Stimulated activated CD4-positive, alpha-beta T cell treated with anti-CD3 and anti-CD28 coated beads, Interleukin-1b, Interleukin-23, amount 100 ng/mL, for 48 hours (primary cell): Measurements from ENCODE around the gene PHAF1.
"Not testable (repeated sequence)": the region's sequence is repeated elsewhere in the genome, so short reads cannot be mapped to it uniquely, and the experiment has no call there.

Experiments
- DNase-seq: peaks from one replicate; pipeline ENCODE4 v3.0.0-alpha.2; 2020

The PHAF1 gene

GRCh38 chr16:67105246-67105645 is 4.5 kb upstream of the PHAF1 start:
- DNase-seq: no peak

GRCh38 chr16:67105881-67106280 is 3.9 kb upstream of the PHAF1 start:
- no peak for DNase-seq

- no peak for DNase-seq
Measured at GRCh38 chr16:67108489-67108888, 1.3 kb upstream of the PHAF1 start.

DNA sequence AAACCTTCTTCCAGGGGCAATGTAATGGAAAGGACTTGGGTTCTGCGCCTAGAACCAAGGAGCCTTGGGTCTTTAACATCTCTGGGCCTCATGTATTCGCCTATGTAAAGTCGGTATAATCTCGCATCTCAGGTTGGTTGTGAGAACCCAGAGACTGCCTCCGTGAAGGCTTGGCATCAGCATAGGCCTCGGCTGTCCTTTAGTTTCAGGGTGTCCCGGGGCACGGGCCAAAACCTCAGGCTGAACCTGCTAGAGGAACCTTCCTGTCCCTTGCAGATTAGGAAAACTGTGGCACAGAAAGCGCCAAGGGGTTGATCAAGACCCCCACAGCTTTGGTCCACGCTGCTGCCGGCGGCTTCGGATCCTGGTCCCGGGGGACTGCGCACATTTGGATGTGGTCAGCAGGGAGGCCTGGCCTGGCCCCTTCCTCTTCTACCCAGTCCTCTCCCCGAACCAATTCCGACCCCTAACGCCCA is 772 bp upstream of the PHAF1 start:
- DNase-seq: no peak

DNA sequence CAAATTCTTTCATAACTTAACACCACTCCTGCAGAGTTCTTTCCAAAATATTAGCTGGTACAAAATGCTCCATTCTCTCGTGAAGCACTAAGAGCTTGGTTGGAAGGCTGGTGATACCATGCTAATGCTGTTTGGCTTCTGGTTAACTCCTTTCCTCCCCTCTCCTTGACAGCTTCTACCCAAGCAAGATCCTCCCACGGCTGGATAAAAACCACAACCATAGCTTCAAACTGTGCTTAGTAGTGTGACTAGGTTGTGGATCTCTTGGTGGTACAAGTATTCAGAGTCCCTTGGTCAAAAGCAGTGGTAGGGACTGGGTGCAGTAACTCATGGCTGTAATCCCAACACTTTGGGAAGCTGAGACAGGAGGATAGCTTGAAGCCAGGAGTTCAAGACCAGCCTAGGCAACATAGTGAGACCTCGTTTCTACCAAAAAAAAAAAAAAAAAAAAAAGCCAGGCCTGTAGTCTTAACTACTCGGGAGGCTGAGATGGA is 2.3 kb downstream of the PHAF1 start:
- no peak for DNase-seq

DNA sequence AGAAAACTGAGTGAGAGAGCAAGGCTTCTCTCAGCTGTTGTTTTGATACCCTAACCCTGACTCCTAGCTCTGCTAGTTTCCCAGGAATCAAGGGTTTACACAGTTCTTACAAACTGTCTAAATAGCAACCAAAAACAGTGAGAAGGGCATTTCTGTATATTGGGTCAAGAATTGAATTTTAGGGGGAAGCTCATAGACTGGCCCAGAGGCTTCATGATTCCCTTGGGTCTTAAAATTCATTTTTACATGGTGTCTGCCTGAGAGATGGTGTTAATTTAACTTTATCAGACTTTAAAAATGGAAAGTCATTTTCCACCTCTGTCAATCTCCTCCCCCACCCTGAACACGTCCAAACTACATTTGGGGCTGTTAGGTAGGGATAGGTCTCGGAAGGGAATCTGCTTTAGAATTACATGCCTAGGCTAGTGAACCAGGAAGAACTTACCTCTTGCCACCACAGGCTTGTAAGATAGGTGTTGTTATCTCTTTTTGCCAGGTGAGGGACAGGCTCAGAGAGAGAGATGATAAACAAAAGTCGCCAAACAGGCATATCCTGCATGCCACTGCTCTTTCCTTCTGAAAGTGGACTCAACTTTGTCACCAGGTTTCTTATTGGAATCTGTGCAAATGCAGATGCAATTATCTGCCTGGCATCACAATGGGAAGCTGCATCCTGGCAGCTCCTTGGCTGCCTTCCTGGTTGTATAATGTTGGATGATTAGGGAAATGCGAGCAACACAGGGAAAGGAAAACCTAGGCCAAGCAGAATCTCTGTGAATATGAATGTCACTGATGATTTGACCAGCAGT is 3.1 kb downstream of the PHAF1 start:
- DNase-seq: no peak

- no peak for DNase-seq
Measured at GRCh38 chr16:67114793-67115192, 5.1 kb downstream of the PHAF1 start.

GRCh38 chr16:67115639-67116038 is 5.9 kb downstream of the PHAF1 start:
- no peak for DNase-seq

- DNase-seq: no peak
Measured at GRCh38 chr16:67116388-67117311, 6.9 kb downstream of the PHAF1 start.

- no peak for DNase-seq
Measured at GRCh38 chr16:67117716-67118115, 8.0 kb downstream of the PHAF1 start.

- DNase-seq: no peak
Measured at GRCh38 chr16:67120025-67120424, 10.3 kb downstream of the PHAF1 start.

DNA sequence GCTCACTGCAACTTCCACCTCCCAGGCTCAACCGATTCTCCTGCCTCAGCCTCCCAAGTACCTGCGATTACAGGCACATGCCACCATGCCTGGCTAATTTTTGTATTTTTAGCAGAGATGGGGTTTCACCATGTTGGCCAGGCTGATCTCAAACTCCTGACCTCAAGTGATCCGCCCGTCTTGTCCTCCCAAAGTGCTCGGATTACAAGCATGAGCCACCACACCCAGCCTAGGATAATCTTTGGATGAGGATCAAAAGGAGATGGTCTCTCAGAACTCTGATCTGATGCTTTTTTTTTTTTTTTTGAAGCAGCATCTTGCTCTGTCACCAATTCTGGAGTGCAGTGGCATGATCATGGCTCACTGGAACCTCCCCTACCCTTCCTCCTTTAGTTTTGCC is 13.1 kb downstream of the PHAF1 start:
- DNase-seq: not testable (repeated sequence)

DNA sequence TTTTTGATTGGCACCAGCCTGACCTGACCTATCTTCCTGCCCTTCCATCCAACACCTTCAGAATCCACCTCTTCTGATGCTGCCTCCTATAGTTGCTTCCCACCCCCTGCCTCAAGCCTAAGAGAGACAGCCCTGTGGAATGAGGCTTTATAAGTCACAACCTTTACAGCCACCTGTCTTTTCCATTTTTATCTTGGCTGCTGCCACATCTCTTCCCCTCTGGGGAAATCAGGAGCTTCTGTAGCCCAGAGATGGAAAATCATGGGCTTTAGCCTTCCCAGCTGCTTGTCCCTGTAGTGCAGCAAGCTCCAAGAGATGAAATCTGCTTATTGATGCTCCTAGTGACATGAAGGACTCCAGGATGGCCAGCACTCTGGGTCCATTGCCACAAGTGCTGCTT is 18.7 kb downstream of the PHAF1 start:
- no peak for DNase-seq

DNA sequence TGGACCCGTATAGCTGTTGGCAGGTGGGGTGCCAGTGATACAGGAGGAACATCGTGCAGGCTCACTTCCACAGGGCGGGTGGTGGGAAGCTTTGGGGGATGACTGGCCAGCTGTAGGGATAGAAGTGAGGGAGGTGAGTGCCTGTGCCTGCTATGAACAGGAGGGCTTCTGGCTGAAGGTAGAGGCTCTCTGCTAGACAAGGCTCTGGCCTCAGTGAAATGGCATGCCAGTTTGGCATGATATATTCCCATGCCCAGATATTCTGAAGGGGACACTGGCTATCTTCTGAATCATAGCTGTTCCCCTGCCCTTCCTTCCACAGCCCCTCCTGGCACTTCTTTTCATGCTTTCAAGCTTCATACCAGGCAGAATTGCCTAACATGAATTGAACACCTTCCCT is 19.1 kb downstream of the PHAF1 start:
- no peak for DNase-seq

GRCh38 chr16:67129422-67129821 is 19.7 kb downstream of the PHAF1 start:
- no peak for DNase-seq

- no peak for DNase-seq
Measured at GRCh38 chr16:67137605-67138004, 27.9 kb downstream of the PHAF1 start.

GRCh38 chr16:67141391-67141790 is 31.6 kb downstream of the PHAF1 start:
- DNase-seq: no peak

- no peak for DNase-seq
Measured at GRCh38 chr16:67142342-67142741, 32.6 kb downstream of the PHAF1 start.

GRCh38 chr16:67144943-67145342 is 35.2 kb downstream of the PHAF1 start:
- DNase-seq: no peak

- no peak for DNase-seq
Measured at GRCh38 chr16:67145746-67146145, 36.0 kb downstream of the PHAF1 start.

GRCh38 chr16:67146523-67147357 is 37.0 kb downstream of the PHAF1 start:
- no peak for DNase-seq

DNA sequence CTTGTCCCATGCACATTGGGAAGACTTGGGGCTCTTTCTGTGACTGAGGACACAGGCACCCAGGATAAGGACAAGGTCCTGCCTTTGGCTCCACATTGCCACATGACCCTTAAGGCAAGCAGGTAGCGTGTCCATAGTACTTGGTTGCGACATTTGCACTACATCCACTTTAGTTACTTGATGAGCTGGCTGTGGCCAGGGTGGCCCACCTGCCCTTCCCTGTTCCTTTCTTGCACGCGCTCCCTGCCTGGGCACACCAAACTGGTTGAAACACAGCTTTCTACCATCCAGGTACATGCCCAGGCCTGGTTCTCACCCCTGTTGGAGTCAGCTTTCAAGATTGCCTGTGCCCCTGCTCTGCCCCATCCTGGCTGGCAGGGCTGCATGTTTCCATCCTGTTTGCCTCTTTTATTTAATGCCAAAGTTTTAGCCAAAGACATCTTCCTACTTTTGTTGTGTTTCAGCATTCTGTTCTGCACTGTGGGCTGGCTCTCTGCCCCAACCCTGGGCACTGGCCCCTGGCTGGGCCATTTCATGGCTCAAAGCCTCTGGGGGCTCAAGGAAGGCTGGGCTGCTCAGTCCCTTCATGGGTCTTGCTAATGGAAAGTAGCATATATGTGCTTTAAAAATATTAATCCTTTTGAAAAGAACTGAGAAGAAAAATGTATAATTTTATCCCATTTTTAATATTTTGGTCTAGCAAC is 37.8 kb downstream of the PHAF1 start:
- no peak for DNase-seq
